Activated CD4-positive, alpha-beta T cell treated with anti-CD3 and anti-CD28 coated beads, Interleukin-2, amount 10 ng/mL, durations not matched to agents 24 days and 14 days (primary cell): ENCODE measurements around the gene FBXO17. TPM values are rescaled to one million over a fixed set of nuclear protein-coding genes. Genes with fewer than 3 reads are reported as not detected.
A peak's percentile ranks its signal among the peaks of the same experiment; 100 is the strongest.
"Not testable (repeated sequence)": the region's sequence is repeated elsewhere in the genome, so short reads cannot be mapped to it uniquely, and the experiment has no call there.

Experiments used
- DNase-seq: peaks from one replicate; pipeline ENCODE4 v3.0.0; 2022
- H3K27ac Mint-ChIP-seq: one replicate; pipeline ENCODE4 v1.8.0; 2022; ENCODE audit warnings: mild to moderate bottlenecking, mixed read lengths
- H3K27me3 Mint-ChIP-seq: one replicate; pipeline ENCODE4 v1.8.0; 2022; ENCODE audit warnings: mixed read lengths
- H3K36me3 Mint-ChIP-seq: one replicate; pipeline ENCODE4 v1.8.0; 2022; ENCODE audit warnings: low read depth, mild to moderate bottlenecking, mixed read lengths
- H3K4me1 Mint-ChIP-seq: one replicate; pipeline ENCODE4 v1.8.0; 2021; ENCODE audit warnings: mixed read lengths
- H3K4me3 Mint-ChIP-seq: one replicate; pipeline ENCODE4 v1.8.0; 2022; ENCODE audit warnings: mild to moderate bottlenecking, moderate library complexity, mixed read lengths
- H3K9me3 Mint-ChIP-seq: one replicate; pipeline ENCODE4 v1.8.0; 2021; ENCODE audit warnings: mixed read lengths
- intact Hi-C: fragments of 100-400 bp; cut with micrococcal nuclease; formaldehyde crosslinking; loops from one replicate; pipeline ENCODE4 v1.15.1; 2023
- total RNA-seq: library from RNA; stranded (reverse); gene quantifications from 2 replicates; pipeline ENCODE4 v1.2.3, GENCODE V29; 2022

Gene FBXO17
- total RNA-seq, 1 donor from 2014 or later: not detected

- Mint-ChIP-seq H3K9me3 (no peaks in the 10 kb centered on the region), H3K27ac (no peak overlapping the region), H3K27me3 (peaks cover 21% of the 10 kb centered on the region), H3K36me3 (peaks cover 3% of the 10 kb centered on the region), H3K4me1 (peaks cover 6% of the 10 kb centered on the region), H3K4me3 (no peak overlapping the region)
- intact Hi-C loops: no loop called here
- DNase-seq: no peak
Observed at GRCh38 chr19:38971672-38972071, 3.9 kb downstream of the FBXO17 start.

GRCh38 chr19:38970664-38971532 lies 4.6 kb downstream of the FBXO17 start:
- Mint-ChIP-seq H3K27ac (no peak overlapping the region), H3K27me3 (peaks cover 13% of the 10 kb centered on the region), H3K4me3 (no peak overlapping the region), H3K4me1 (peaks cover 4% of the 10 kb centered on the region), H3K36me3 (peaks cover 3% of the 10 kb centered on the region), H3K9me3 (no peaks in the 10 kb centered on the region)
- intact Hi-C loops: no loop called here
- no peak for DNase-seq

- H3K36me3 Mint-ChIP-seq, intact Hi-C loops, DNase-seq, H3K4me3 Mint-ChIP-seq, H3K27ac Mint-ChIP-seq, H3K9me3 Mint-ChIP-seq, H3K4me1 Mint-ChIP-seq: not testable (repeated sequence)
- peaks cover 11% of the 10 kb centered on the region for H3K27me3 Mint-ChIP-seq
Observed at GRCh38 chr19:38966149-38966548, 9.4 kb downstream of the FBXO17 start.

- Mint-ChIP-seq H3K27ac (no peak overlapping the region), H3K36me3 (no peaks in the 10 kb centered on the region), H3K27me3 (peaks cover 11% of the 10 kb centered on the region), H3K4me3 (no peak overlapping the region), H3K9me3 (no peaks in the 10 kb centered on the region), H3K4me1 (peaks cover 3% of the 10 kb centered on the region)
- intact Hi-C loops: no loop called here
- DNase-seq: no peak
Observed at GRCh38 chr19:38964738-38965137, 10.8 kb downstream of the FBXO17 start.

GRCh38 chr19:38959618-38960017 lies 15.9 kb downstream of the FBXO17 start:
- no peaks in the 10 kb centered on the region for H3K9me3 Mint-ChIP-seq
- H3K27me3 Mint-ChIP-seq: peaks cover 4% of the 10 kb centered on the region
- intact Hi-C loops: no loop called here
- H3K36me3 Mint-ChIP-seq: no peaks in the 10 kb centered on the region
- peaks cover 3% of the 10 kb centered on the region for H3K4me1 Mint-ChIP-seq
- no peak overlapping the region for H3K4me3 Mint-ChIP-seq
- H3K27ac Mint-ChIP-seq: no peak overlapping the region
- no peak for DNase-seq

- Mint-ChIP-seq H3K4me3 (no peak overlapping the region), H3K9me3 (no peaks in the 10 kb centered on the region), H3K27ac (no peak overlapping the region), H3K27me3 (peaks cover 3% of the 10 kb centered on the region), H3K36me3 (no peaks in the 10 kb centered on the region), H3K4me1 (peaks cover 10% of the 10 kb centered on the region)
- no peak for DNase-seq
- intact Hi-C loops: no loop called here
Observed at GRCh38 chr19:38958301-38958700, 17.2 kb downstream of the FBXO17 start.

- Mint-ChIP-seq H3K4me1 (peaks cover 12% of the 10 kb centered on the region), H3K9me3 (no peaks in the 10 kb centered on the region), H3K27ac (no peak overlapping the region), H3K4me3 (no peak overlapping the region), H3K27me3 (peaks cover 7% of the 10 kb centered on the region), H3K36me3 (no peaks in the 10 kb centered on the region)
- intact Hi-C loops: no loop called here
- DNase-seq: no peak
Observed at GRCh38 chr19:38956264-38956663, 19.3 kb downstream of the FBXO17 start.

- no peak for DNase-seq
- Mint-ChIP-seq H3K27ac (no peak overlapping the region), H3K27me3 (peaks cover 19% of the 10 kb centered on the region), H3K4me1 (peaks cover 17% of the 10 kb centered on the region), H3K9me3 (no peaks in the 10 kb centered on the region), H3K4me3 (no peak overlapping the region), H3K36me3 (no peaks in the 10 kb centered on the region)
- intact Hi-C loops: no loop called here
Observed at GRCh38 chr19:38953677-38954076, 21.9 kb downstream of the FBXO17 start.

GRCh38 chr19:38952395-38953165 lies 23.0 kb downstream of the FBXO17 start:
- Mint-ChIP-seq H3K4me3 (no peak overlapping the region), H3K27ac (no peak overlapping the region), H3K36me3 (no peaks in the 10 kb centered on the region), H3K4me1 (peaks cover 17% of the 10 kb centered on the region), H3K9me3 (no peaks in the 10 kb centered on the region), H3K27me3 (peaks cover 20% of the 10 kb centered on the region)
- peak; percentile 86 for DNase-seq
- intact Hi-C loops: no loop called here

GRCh38 chr19:38951187-38951586 lies 24.4 kb downstream of the FBXO17 start:
- H3K4me1 Mint-ChIP-seq: peaks cover 17% of the 10 kb centered on the region
- H3K27ac Mint-ChIP-seq: no peak overlapping the region
- H3K36me3 Mint-ChIP-seq: no peaks in the 10 kb centered on the region
- DNase-seq: no peak
- H3K27me3 Mint-ChIP-seq: peaks cover 20% of the 10 kb centered on the region
- intact Hi-C loops: no loop called here
- no peak overlapping the region for H3K4me3 Mint-ChIP-seq
- no peaks in the 10 kb centered on the region for H3K9me3 Mint-ChIP-seq

GRCh38 chr19:38949580-38950367 lies 25.8 kb downstream of the FBXO17 start:
- H3K27me3 Mint-ChIP-seq: peaks cover 20% of the 10 kb centered on the region
- H3K36me3 Mint-ChIP-seq: no peaks in the 10 kb centered on the region
- peak; percentile 93 for DNase-seq
- H3K27ac Mint-ChIP-seq: no peak overlapping the region
- H3K4me3 Mint-ChIP-seq: peak overlapping the region; percentile 68
- intact Hi-C loops: no loop called here
- peaks cover 17% of the 10 kb centered on the region for H3K4me1 Mint-ChIP-seq
- no peaks in the 10 kb centered on the region for H3K9me3 Mint-ChIP-seq

- no peaks in the 10 kb centered on the region for H3K9me3 Mint-ChIP-seq
- peaks cover 15% of the 10 kb centered on the region for H3K27me3 Mint-ChIP-seq
- intact Hi-C loops: no loop called here
- no peak for DNase-seq
- no peaks in the 10 kb centered on the region for H3K36me3 Mint-ChIP-seq
- H3K4me1 Mint-ChIP-seq: peaks cover 9% of the 10 kb centered on the region
- H3K4me3 Mint-ChIP-seq: no peak overlapping the region
- H3K27ac Mint-ChIP-seq: no peak overlapping the region
Observed at GRCh38 chr19:38946229-38947010, 29.1 kb downstream of the FBXO17 start.

GRCh38 chr19:38945562-38946228 lies 29.8 kb downstream of the FBXO17 start:
- H3K27me3 Mint-ChIP-seq: peaks cover 16% of the 10 kb centered on the region
- DNase-seq: no peak
- no peaks in the 10 kb centered on the region for H3K36me3 Mint-ChIP-seq
- no peaks in the 10 kb centered on the region for H3K9me3 Mint-ChIP-seq
- no peak overlapping the region for H3K27ac Mint-ChIP-seq
- no peak overlapping the region for H3K4me3 Mint-ChIP-seq
- intact Hi-C loops: no loop called here
- H3K4me1 Mint-ChIP-seq: peaks cover 12% of the 10 kb centered on the region
